ENCODE measurements around the gene RASSF7. TPM values are rescaled to one million over a fixed set of nuclear protein-coding genes. Genes with fewer than 3 reads are reported as not detected.

RASSF7 gene
- total and polyA plus RNA-seq, 2 donors (not counting 1 experiment from before 2014, with no cell fraction given), result 29.8 to 89.3 TPM

DNA sequence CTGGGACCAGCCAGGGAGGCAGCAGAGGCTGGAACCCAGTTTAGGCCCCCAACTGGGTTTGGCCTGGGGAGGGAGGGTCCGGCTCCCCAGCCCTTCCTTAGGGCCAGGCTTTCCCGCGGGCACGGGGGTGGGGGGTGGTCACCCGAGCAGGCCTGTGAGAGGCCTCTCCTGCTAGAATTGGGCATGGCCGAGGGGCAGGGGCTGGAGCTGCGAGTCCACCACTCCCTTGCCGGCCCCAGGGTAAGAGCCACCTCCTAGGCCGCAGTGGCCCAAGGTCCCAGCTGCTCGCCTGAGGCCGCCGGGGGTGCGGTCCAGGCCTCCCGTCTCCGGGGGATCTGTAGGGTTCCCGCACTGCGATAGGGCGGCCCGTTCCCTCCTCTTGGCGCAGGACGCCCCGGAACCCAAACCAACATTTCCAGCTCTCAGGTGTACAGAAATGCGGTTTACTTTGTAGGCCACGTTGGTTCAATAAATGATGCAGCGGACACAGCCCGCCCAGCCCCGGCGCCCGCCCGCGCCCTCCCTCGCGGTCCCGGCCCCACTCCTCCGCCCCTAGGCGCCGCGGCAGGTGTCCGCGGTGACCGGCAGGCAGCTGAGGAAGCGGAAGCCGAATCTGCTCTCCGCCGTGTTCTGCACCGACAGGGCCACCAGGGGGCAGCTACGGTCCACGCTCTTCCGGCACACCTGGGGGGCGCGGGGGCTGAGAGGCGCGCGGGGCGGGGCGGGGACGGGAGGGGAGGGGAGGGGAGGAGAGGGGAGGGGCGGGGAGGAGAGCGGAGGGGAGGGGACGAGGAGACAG, 6.1 kb upstream of the RASSF7 start:
- Histone ChIP-seq H4K20me1 (ENCODE audit: control insufficient read depth, insufficient read depth, low read length, poor library complexity, severe bottlenecking) (peaks cover 11% of the 10 kb centered on the region), H3K27ac (ENCODE audit: low read length in 2 of 2) (no peak overlapping the region), H3K36me3 (replicated peaks in 1 of 2; ENCODE audit: control extremely low read depth in 1 of 2, control insufficient read depth in 1 of 2, extremely low read depth in 1 of 2, insufficient read depth in 2 of 2, low read length in 1 of 2) (peaks cover 0 to 7% of the 10 kb centered on the region in 2 experiments), H3K9ac (ENCODE audit: low read length) (peak overlapping the region; percentile 61), H3K4me3 (ENCODE audit: control extremely low read depth in 1 of 5, extremely low read depth in 1 of 5, insufficient read depth in 1 of 5, low read depth in 2 of 5, low read length in 4 of 5) (peak overlapping the region in 4 of 5 experiments; percentile 37 to 62 (median 52)), H3K4me1 (ENCODE audit: control insufficient read depth in 2 of 2, insufficient read depth in 2 of 2, low read length in 2 of 2) (peaks cover 12 to 21% of the 10 kb centered on the region in 2 donors), H3K4me2 (replicated peaks; ENCODE audit: low read depth, low read length, poor library complexity, severe bottlenecking) (peak overlapping the region; percentile 96), H3K79me2 (ENCODE audit: control insufficient read depth, insufficient read depth, low read length) (no peaks in the 10 kb centered on the region), H3K27me3 (replicated peaks in 1 of 4; ENCODE audit: control extremely low read depth in 1 of 4, control insufficient read depth in 3 of 4, insufficient read depth in 4 of 4, low read length in 3 of 4) (peaks cover 0 to 12% (median 3%) of the 10 kb centered on the region in 4 experiments), H3K9me3 (ENCODE audit: control extremely low read depth in 1 of 3, control insufficient read depth in 2 of 3, insufficient read depth in 1 of 3, low read length in 2 of 3) (no peaks in the 10 kb centered on the region), H2AFZ (ENCODE audit: insufficient read depth, low read depth, low read length, poor library complexity, severe bottlenecking) (peak overlapping the region; percentile 65)
- Mint-ChIP-seq H3K27ac (no peak overlapping the region), H3K27me3 (no peaks in the 10 kb centered on the region), H3K4me3 (peak overlapping the region; percentile 71), H3K4me1 (peaks cover 12% of the 10 kb centered on the region), H3K9me3 (ENCODE audit: insufficient read depth) (no peaks in the 10 kb centered on the region)
- POLR2A ChIA-PET, result interaction anchor here (0.5 to 2.4 kb wide), 10 partner anchors 19 to 288 kb away, joined by 3 to 18 read pairs (median 5); partner anchors contain the start of genes HRAS, PHRF1 and TSPAN4
- DNase-seq (peak; percentile 89), ATAC-seq (ENCODE audit: low read depth) (peak; percentile 92)
- WGBS (ENCODE audit: insufficient coverage), result 26% methylated on average over 41 of the region's 60 CpGs
- no peak for TF ChIP-seq EZH2 (IDR thresholded peaks at IDR 0.05; ENCODE audit: borderline replicate concordance, insufficient read depth, low read depth, low read length, poor library complexity, severe bottlenecking)
- TF ChIP-seq, protein P1, sequence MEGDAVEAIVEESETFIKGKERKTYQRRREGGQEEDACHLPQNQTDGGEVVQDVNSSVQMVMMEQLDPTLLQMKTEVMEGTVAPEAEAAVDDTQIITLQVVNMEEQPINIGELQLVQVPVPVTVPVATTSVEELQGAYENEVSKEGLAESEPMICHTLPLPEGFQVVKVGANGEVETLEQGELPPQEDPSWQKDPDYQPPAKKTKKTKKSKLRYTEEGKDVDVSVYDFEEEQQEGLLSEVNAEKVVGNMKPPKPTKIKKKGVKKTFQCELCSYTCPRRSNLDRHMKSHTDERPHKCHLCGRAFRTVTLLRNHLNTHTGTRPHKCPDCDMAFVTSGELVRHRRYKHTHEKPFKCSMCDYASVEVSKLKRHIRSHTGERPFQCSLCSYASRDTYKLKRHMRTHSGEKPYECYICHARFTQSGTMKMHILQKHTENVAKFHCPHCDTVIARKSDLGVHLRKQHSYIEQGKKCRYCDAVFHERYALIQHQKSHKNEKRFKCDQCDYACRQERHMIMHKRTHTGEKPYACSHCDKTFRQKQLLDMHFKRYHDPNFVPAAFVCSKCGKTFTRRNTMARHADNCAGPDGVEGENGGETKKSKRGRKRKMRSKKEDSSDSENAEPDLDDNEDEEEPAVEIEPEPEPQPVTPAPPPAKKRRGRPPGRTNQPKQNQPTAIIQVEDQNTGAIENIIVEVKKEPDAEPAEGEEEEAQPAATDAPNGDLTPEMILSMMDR (IDR thresholded peaks at IDR 0.05), result peak; percentile 65
- intact Hi-C loops (cut with micrococcal nuclease), result loop anchor here (1.0 kb wide), 3 partner anchors 169 to 211 kb away; no protein-coding TSS in a partner anchor
- CTCF ChIA-PET, result interaction anchor here (0.6 to 5.1 kb wide), 25 partner anchors 9 to 497 kb away, joined by 3 to 52 read pairs (median 4); partner anchors contain the start of genes IRF7, PHRF1, RPLP2 and TALDO1

Measured in B cell (primary cell).